Right atrium auricular region (tissue), 2 donors: ENCODE measurements around the gene PRPF8. TPM values are rescaled to one million over a fixed set of nuclear protein-coding genes. Genes with fewer than 3 reads are reported as not detected.

ENCODE experiments used
- DNase-seq: peaks from one replicate; pipeline ENCODE4 v3.0.0-alpha.2; 2019; ENCODE audit warnings: low spot score
- H3K27ac ChIP-seq, 2 donors: fragments of 200-600 bp; sonication (generic); 1 replicate in 1 of 2; 2 replicates in 1 of 2; pipeline ENCODE4 v1.5.1; 2016 to 2019
- H3K27me3 ChIP-seq, 2 donors: fragments of 200-600 bp; sonication (generic); one replicate each; pipeline versions ENCODE4 v1.5.1 to v1.6.0; 2017 to 2019
- H3K36me3 ChIP-seq: fragments of 200-600 bp; sonication (generic); one replicate; pipeline ENCODE4 v1.5.1; 2016
- H3K4me1 ChIP-seq, 2 donors: fragments of 200-600 bp; sonication (generic); one replicate each; pipeline versions ENCODE4 v1.5.1 to v1.6.0; 2017 to 2019
- H3K4me3 ChIP-seq, 2 donors: fragments of 200-600 bp; sonication (generic); 1 replicate in 1 of 2; 2 replicates in 1 of 2; pipeline ENCODE4 v1.5.1; 2017 to 2019; ENCODE audit warnings: mild to moderate bottlenecking in 1 of 2, moderate library complexity in 1 of 2
- H3K9me3 ChIP-seq, 2 donors: fragments of 200-600 bp; sonication (generic); one replicate each; pipeline ENCODE4 v1.5.1; 2019
- CTCF ChIP-seq, 2 donors: fragments of 200-600 bp; sonication (generic); IDR thresholded peaks; one replicate each; pipeline ENCODE4 v1.5.1; 2019; ENCODE audit warnings: antibody characterized with exemption in 2 of 2
- microRNA counts, 2 donors: library from miRNA; unstranded; fragments of <30 nt; microRNA quantifications; one replicate each; lab custom pipeline; 2016 to 2017
- total RNA-seq, 2 donors: library from RNA; depleted of rRNA; stranded (reverse); fragments of >200 nt; gene quantifications; one replicate each; pipeline ENCODE4 v1.1.0, GENCODE V29; 2016

The PRPF8 gene
- total RNA-seq, 2 donors from 2014 or later, result 90.1 to 144 TPM

DNA sequence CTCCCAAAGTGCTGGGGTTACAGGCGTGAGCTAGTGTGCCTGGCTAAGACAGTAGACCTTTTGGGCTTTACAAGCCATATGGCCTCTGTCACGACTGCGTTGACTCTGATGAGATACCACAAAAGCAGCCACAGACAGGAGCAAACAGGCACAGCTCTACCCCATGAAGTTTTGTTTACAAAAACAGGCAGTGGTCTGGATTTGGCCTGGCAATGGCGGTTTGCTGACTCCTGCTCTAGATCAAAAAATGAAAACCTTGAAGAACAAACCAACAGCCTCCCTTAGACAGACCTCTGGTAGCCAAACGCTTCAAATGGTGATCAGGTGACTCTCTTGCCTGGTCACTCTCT lies 76.7 kb downstream of the PRPF8 start:
- no peaks in the 10 kb centered on the region for H3K36me3 ChIP-seq
- H3K9me3 ChIP-seq, result no peaks in the 10 kb centered on the region
- DNase-seq, result no peak
- TF ChIP-seq CTCF (IDR thresholded peaks at IDR 0.05), result no peak
- peaks cover 0 to 3% of the 10 kb centered on the region in 2 donors for H3K4me1 ChIP-seq
- H3K27ac ChIP-seq, result no peak overlapping the region
- no peak overlapping the region for H3K4me3 ChIP-seq
- no peaks in the 10 kb centered on the region for H3K27me3 ChIP-seq

GRCh38 chr17:1606352-1606985 lies 78.2 kb downstream of the PRPF8 start:
- no peak overlapping the region for H3K4me3 ChIP-seq
- H3K27ac ChIP-seq, result peak overlapping the region; percentile 21 to 43
- H3K9me3 ChIP-seq, result no peaks in the 10 kb centered on the region
- H3K27me3 ChIP-seq, result no peaks in the 10 kb centered on the region
- no peak for TF ChIP-seq CTCF (IDR thresholded peaks at IDR 0.05)
- H3K4me1 ChIP-seq, result no peaks in the 10 kb centered on the region
- DNase-seq, result no peak
- H3K36me3 ChIP-seq, result no peaks in the 10 kb centered on the region

DNA sequence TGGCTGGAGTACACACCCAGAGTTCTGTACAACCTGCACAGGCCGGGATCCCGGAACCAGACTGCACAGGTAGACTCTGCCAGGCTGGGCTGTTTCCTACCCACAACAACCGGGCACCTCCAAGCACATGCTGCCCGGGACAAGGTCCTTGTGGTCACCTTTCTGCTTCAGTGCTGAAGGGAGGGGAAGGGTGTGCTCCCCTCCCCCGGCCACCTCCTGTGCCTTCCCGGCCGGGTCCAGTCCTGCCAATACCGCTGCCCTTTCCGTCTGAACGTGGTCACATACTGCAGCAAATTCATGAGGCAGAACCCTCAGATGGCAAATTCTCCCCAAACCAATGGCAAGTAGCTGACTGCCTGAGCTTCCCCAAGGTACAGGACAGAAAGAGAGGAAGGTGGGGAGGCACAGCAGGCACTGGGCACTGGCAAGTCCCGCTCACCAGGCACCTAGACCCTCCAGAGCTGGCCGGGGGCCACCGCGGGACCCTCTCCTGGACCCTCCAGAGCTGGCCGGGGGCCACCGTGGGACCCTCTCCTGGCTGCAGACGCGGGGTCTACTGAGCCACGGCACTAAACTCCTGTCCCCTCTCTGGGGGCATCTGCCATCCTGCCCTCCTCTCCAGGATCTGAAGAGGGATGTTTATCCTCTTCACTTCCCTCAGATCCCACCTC lies 78.9 kb downstream of the PRPF8 start:
- Histone ChIP-seq H3K4me3 (no peak overlapping the region), H3K4me1 (no peaks in the 10 kb centered on the region), H3K9me3 (no peaks in the 10 kb centered on the region), H3K27ac (no peak overlapping the region), H3K36me3 (no peaks in the 10 kb centered on the region), H3K27me3 (no peaks in the 10 kb centered on the region)
- DNase-seq, result no peak
- TF ChIP-seq CTCF (IDR thresholded peaks at IDR 0.05), result no peak

- TF ChIP-seq CTCF (IDR thresholded peaks at IDR 0.05), result no peak
- Histone ChIP-seq H3K36me3 (no peaks in the 10 kb centered on the region), H3K9me3 (no peaks in the 10 kb centered on the region), H3K4me1 (no peaks in the 10 kb centered on the region), H3K4me3 (no peak overlapping the region), H3K27me3 (no peaks in the 10 kb centered on the region), H3K27ac (no peak overlapping the region)
- DNase-seq, result no peak
These were observed 79.7 kb downstream of the PRPF8 start for GRCh38 chr17:1604831-1605528.

DNA sequence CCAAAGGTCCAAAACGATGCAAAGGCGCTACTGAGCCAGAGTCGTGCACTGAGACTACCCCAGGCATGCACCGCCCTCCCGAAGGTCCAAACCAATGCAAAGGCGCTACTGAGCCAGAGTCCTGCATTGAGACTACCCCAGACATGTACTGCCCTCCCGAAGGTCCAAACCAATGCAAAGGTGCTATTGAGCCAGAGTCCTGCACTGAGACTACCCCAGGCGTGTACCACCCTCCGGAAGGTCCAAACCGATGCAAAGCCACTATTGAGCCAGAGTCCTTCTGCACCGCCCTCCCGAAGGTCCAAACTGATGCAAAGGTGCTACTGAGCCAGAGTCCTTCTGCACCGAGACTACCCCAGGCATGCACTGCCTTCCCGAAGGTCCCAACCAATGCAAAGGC lies 83.1 kb downstream of the PRPF8 start:
- no peaks in the 10 kb centered on the region for H3K9me3 ChIP-seq
- no peaks in the 10 kb centered on the region for H3K4me1 ChIP-seq
- no peak for TF ChIP-seq CTCF (IDR thresholded peaks at IDR 0.05)
- H3K4me3 ChIP-seq, result no peak overlapping the region
- no peaks in the 10 kb centered on the region for H3K27me3 ChIP-seq
- no peaks in the 10 kb centered on the region for H3K36me3 ChIP-seq
- H3K27ac ChIP-seq, result no peak overlapping the region
- DNase-seq, result no peak

MicroRNAs within 50 kb of the gene (microRNA counts, 767-probe panel; counts per million panel counts)
- microRNA hsa-miR-22-3p (lab: Ali Mortazavi, UCI), result 3,975 to 7,927 counts per million in 2 donors

Other genes starting within 250 kb of the PRPF8 start
- gene CRK, start 228.6 kb downstream of the PRPF8 start, total RNA-seq, result 10 to 100 TPM; 36.0 to 49.8 TPM
- 100 to 1,000 TPM in 1 of 2 donors, 10 to 100 TPM in 1; 83.6 to 161 TPM for gene MYO1C, start 192.2 kb downstream of the PRPF8 start, total RNA-seq
- 10 to 100 TPM; 64.9 to 78.1 TPM for gene INPP5K, start 168.3 kb downstream of the PRPF8 start, total RNA-seq
- gene PITPNA, start 122.1 kb downstream of the PRPF8 start, total RNA-seq, result 10 to 100 TPM; 35.1 to 39.6 TPM
- gene SLC43A2, start 56.0 kb downstream of the PRPF8 start, total RNA-seq, result 1 to 10 TPM; 3.6 to 9.8 TPM
- gene SCARF1, start 39.1 kb downstream of the PRPF8 start, total RNA-seq, result 10 to 100 TPM in 1 of 2 donors, 1 to 10 TPM in 1; 8.6 to 14.8 TPM
- gene RILP, start 35.0 kb downstream of the PRPF8 start, total RNA-seq, result 10 to 100 TPM; 38.6 to 60.7 TPM
- gene TLCD2, start 25.5 kb upstream of the PRPF8 start, total RNA-seq, result 1 to 10 TPM; 1.1 to 3.7 TPM
- gene WDR81, start 39.8 kb upstream of the PRPF8 start, total RNA-seq, result 10 to 100 TPM; 10.9 to 17.9 TPM
- gene SERPINF2, start 58.0 kb upstream of the PRPF8 start, total RNA-seq, result 1 to 10 TPM; 1.0 to 1.5 TPM
- gene SERPINF1, start 77.2 kb upstream of the PRPF8 start, total RNA-seq, result 100 to 1,000 TPM; 348 to 498 TPM
- gene SMYD4, start 145.0 kb upstream of the PRPF8 start, total RNA-seq, result 1 to 10 TPM; 6.2 to 7.1 TPM
- gene RPA1, start 145.1 kb upstream of the PRPF8 start, total RNA-seq, result 10 to 100 TPM; 20.9 to 26.9 TPM